A673 (cell line): Measurements from ENCODE around the gene RASSF1. TPM values are rescaled to one million over a fixed set of nuclear protein-coding genes. Genes with fewer than 3 reads are reported as not detected.

Experiments
- BruUV-seq: library from RNA; stranded (reverse); fragments of 400-500 nt; replicated peaks from 2 replicates; lab custom pipeline; 2021; lab: Mats Ljungman, UMichigan
- CTCF ChIA-PET: fragments of 300-600 bp; sonication (Branson Sonifier 250); formaldehyde crosslinking; loops from one replicate; lab custom pipeline; 2022; ENCODE audit warnings: antibody characterized with exemption; lab: Charles Lee
- POLR2A ChIA-PET: fragments of 300-600 bp; sonication (Branson Sonifier 250); formaldehyde crosslinking; loops from one replicate; lab custom pipeline; 2022; ENCODE audit warnings: antibody characterized with exemption; ENCODE audit not compliant: low non-redundant PET; lab: Charles Lee
- DNase-seq: peaks from one replicate; pipeline ENCODE4 v3.0.0-alpha.2; 2015; ENCODE audit warnings: low spot score
- H3K27ac ChIP-seq: fragments of 200-600 bp; sonication (generic); 2 replicates; pipeline ENCODE4 v1.5.1; 2016; ENCODE audit warnings: mixed run types, low read depth, mild to moderate bottlenecking, mixed read lengths, antibody characterized with exemption, low read length; ENCODE audit not compliant: poor library complexity, severe bottlenecking
- H3K27me3 ChIP-seq: fragments of 200-600 bp; sonication (generic); replicated peaks from 2 replicates; pipeline ENCODE4 v1.6.1; 2017; ENCODE audit warnings: mixed run types, low read depth, mild to moderate bottlenecking, mixed read lengths, antibody characterized with exemption, low read length; ENCODE audit not compliant: insufficient read depth, poor library complexity
- H3K36me3 ChIP-seq: fragments of 200-600 bp; sonication (generic); 2 replicates; pipeline ENCODE4 v1.6.1; 2016; ENCODE audit warnings: mixed run types, mild to moderate bottlenecking, mixed read lengths, antibody characterized with exemption, low read length; ENCODE audit not compliant: insufficient read depth, poor library complexity, severe bottlenecking
- H3K4me1 ChIP-seq: fragments of 200-600 bp; sonication (generic); 2 replicates; pipeline ENCODE4 v1.6.1; 2017; ENCODE audit warnings: mixed run types, mild to moderate bottlenecking, mixed read lengths, antibody characterized with exemption, low read length; ENCODE audit not compliant: insufficient read depth, poor library complexity, severe bottlenecking
- H3K4me3 ChIP-seq: fragments of 200-600 bp; sonication (generic); 2 replicates; pipeline ENCODE4 v1.5.1; 2016; ENCODE audit warnings: low read depth, mixed run types, mild to moderate bottlenecking, mixed read lengths, low read length; ENCODE audit not compliant: poor library complexity, severe bottlenecking
- H3K9me3 ChIP-seq: fragments of 200-600 bp; sonication (generic); 2 replicates; pipeline ENCODE4 v1.6.1; 2016; ENCODE audit warnings: mixed run types, low read depth, mild to moderate bottlenecking, mixed read lengths, antibody characterized with exemption, low read length; ENCODE audit not compliant: poor library complexity, severe bottlenecking
- CTCF ChIP-seq: fragments of 300-800, 200-600 bp; sonication (generic); conservative IDR thresholded peaks from 2 replicates; pipeline ENCODE4 v1.5.1; 2017; ENCODE audit warnings: low read depth, mild to moderate bottlenecking, antibody characterized with exemption, low read length, moderate library complexity, mixed read lengths
- EZH2 ChIP-seq: fragments of 200-600 bp; sonication (generic); IDR thresholded peaks from 2 replicates; pipeline ENCODE4 v1.6.1; 2017; ENCODE audit warnings: borderline replicate concordance, low read depth, mild to moderate bottlenecking, mixed read lengths, antibody characterized with exemption, low read length; ENCODE audit not compliant: poor library complexity, severe bottlenecking
- intact Hi-C: fragments of 100-400 bp; cut with micrococcal nuclease; formaldehyde crosslinking; loops from one replicate; pipeline ENCODE4 v1.10.0; 2022; ENCODE audit not compliant: unreplicated experiment
- total RNA-seq: library from RNA; stranded (reverse); gene quantifications from 2 replicates; pipeline ENCODE4 v1.2.3, GENCODE V29; 2021

Gene RASSF1
- total RNA-seq, 1 experiment from 2014 or later = 14.4 TPM

DNA sequence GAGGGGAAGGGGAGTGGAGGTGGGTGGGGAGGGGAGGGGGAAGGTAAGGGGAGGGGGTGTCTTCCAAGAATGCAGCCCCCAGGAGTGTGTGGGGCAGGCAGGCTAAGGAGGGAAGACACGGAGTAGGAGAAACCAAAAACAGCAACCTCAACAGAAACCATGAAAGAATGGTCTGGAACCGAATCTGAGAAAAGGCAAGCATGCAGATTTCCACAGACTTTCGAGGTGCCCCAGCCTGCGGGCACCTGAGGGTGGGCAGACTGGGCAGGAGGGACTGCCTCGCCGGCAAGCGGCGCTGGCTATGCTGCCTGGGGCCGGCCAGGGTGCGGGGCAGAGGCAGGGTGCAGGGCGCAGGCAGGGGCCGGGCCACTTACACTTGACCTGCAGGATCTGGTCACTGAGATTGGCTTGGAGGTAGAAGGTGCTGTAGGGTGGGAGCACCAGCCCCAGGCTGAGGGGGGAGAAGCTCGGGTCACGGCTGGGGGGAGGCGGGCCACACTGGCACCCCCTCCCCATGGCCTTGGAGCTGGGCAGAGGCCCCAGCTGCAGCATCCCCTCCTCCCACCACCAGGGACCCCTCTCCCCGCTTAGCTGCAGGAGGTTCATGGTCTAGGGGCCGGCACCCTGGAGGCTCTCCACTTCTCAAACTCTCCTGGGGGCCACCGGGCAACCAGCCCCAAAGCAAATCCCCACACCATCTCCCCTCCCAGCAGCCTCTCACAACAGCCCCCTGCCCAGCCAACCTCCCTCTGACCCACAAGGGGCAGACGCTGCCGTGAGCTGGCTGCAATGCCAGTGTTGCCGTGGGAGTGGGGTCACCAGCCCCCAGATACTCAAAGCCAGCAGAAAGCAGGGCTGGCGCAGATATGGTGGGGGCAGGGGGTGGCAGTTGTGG lies 34.0 kb upstream of the RASSF1 start:
- ChIA-PET CTCF (no interaction called here), POLR2A (no interaction called here)
- BruUV-seq = no TSS peak
- Histone ChIP-seq H3K4me1 (no peaks in the 10 kb centered on the region), H3K9me3 (no peaks in the 10 kb centered on the region), H3K36me3 (no peaks in the 10 kb centered on the region), H3K27ac (no peak overlapping the region), H3K27me3 (no peaks in the 10 kb centered on the region), H3K4me3 (no peak overlapping the region)
- DNase-seq = no peak
- intact Hi-C loops = loop anchor here (5.0 kb wide), 1 partner anchor 168 kb away; no protein-coding TSS in a partner anchor
- TF ChIP-seq EZH2 = no peak
- TF ChIP-seq CTCF = no peak

GRCh38 chr3:50373146-50374051 lies 32.8 kb upstream of the RASSF1 start:
- POLR2A ChIA-PET = no interaction called here
- CTCF ChIA-PET = no interaction called here
- BruUV-seq = no TSS peak

More at GRCh38 chr3:50373146-50374051, 32.8 kb upstream of the RASSF1 start:
- Histone ChIP-seq H3K36me3 (no peaks in the 10 kb centered on the region), H3K4me3 (no peak overlapping the region), H3K27me3 (no peaks in the 10 kb centered on the region), H3K4me1 (no peaks in the 10 kb centered on the region), H3K27ac (no peak overlapping the region), H3K9me3 (no peaks in the 10 kb centered on the region)
- no peak for DNase-seq
- TF ChIP-seq CTCF = no peak
- TF ChIP-seq EZH2 = no peak
- intact Hi-C loops = loop anchor here (5.0 kb wide), 1 partner anchor 169 kb away; no protein-coding TSS in a partner anchor
